Measurements from ENCODE around the gene ACER2. TPM values are rescaled to one million over a fixed set of nuclear protein-coding genes. Genes with fewer than 3 reads are reported as not detected.

The ACER2 gene
- total and polyA plus RNA-seq, 2 of the 4 experiments (the other 2 are of a cell fraction), result 0.84 to 1.6 TPM

GRCh38 chr9:19423163-19423562 is 14.4 kb downstream of the ACER2 start:
- no peaks in the 10 kb centered on the region for H3K36me3 ChIP-seq (ENCODE audit: control insufficient read depth, insufficient read depth, low read length)
- H3K14ac ChIP-seq (replicated peaks; ENCODE audit: low read depth, low read length), result no peak overlapping the region
- H3K18ac ChIP-seq (ENCODE audit: low read depth, low read length), result no peak overlapping the region
- intact Hi-C loops (cut with micrococcal nuclease) (no loop called here), in situ Hi-C loops (cut with MboI; ENCODE audit: low sequenced_read_pairs) (no loop called here), dilution Hi-C loops (cut with HindIII; ENCODE audit: low sequenced_read_pairs, unreplicated experiment) (no loop called here)
- H3K4me3 ChIP-seq (ENCODE audit: insufficient read depth, low read depth, low read length), result no peak overlapping the region
- no TSS peak for BruUV-seq (replicated peaks)
- H3K23ac ChIP-seq (ENCODE audit: low read depth, low read length), result no peak overlapping the region
- H3K79me1 ChIP-seq (ENCODE audit: low read depth in 1 of 2, low read length in 2 of 2), result no peaks in the 10 kb centered on the region; a peak in 1 of 4 replicates
- no peak overlapping the region for H3K56ac ChIP-seq (ENCODE audit: extremely low read depth, insufficient read depth, low read length)
- H2BK120ac ChIP-seq (ENCODE audit: low read depth, low read length), result no peak overlapping the region
- H4K5ac ChIP-seq (ENCODE audit: low read depth, low read length), result no peak overlapping the region
- DNase-seq, result no peak
- ChIA-PET POLR2A (ENCODE audit: unreplicated experiment) (no interaction called here), CTCF (no interaction called here)
- no peak overlapping the region for H3K4me2 ChIP-seq (ENCODE audit: low read depth, low read length)
- no peak overlapping the region for H4K91ac ChIP-seq (ENCODE audit: insufficient read depth, low read depth, low read length)
- H3K27me3 ChIP-seq (ENCODE audit: control insufficient read depth, insufficient read depth, low read length), result no peaks in the 10 kb centered on the region
- H2AK5ac ChIP-seq (ENCODE audit: low read depth, low read length), result no peak overlapping the region
- no CpG with 5 or more reads among the region's 3 CpGs for WGBS, 2 experiments (ENCODE audit: extremely low coverage in 2 of 2, insufficient read length in 1 of 2)
- H2AFZ ChIP-seq (replicated peaks; ENCODE audit: low read length, poor library complexity), result no peak overlapping the region
- H3K9me1 ChIP-seq (ENCODE audit: insufficient read depth, low read length), result no peaks in the 10 kb centered on the region
- no peak for TF ChIP-seq MAZ (IDR thresholded peaks at IDR 0.05; ENCODE audit: borderline replicate concordance, low read depth, low read length)
- TF ChIP-seq RAD21 (IDR thresholded peaks at IDR 0.05; ENCODE audit: low read length), result no peak
- no peak for TF ChIP-seq BHLHE40 (IDR thresholded peaks at IDR 0.05; ENCODE audit: low read depth, low read length)
- TF ChIP-seq POLR2A (IDR thresholded peaks at IDR 0.05; ENCODE audit: low read depth, low read length), result no peak
- no peak for TF ChIP-seq SMC3 (IDR thresholded peaks at IDR 0.05; ENCODE audit: low read depth, low read length)
- no peak for TF ChIP-seq RFX5 (IDR thresholded peaks at IDR 0.05; ENCODE audit: low read depth, low read length)
- no peak for TF ChIP-seq CHD1 (IDR thresholded peaks at IDR 0.05; ENCODE audit: low read depth, low read length)
- TF ChIP-seq CTCF (conservative IDR thresholded peaks at IDR 0.05; ENCODE audit: low read depth, low read length), result no peak
- no peak for TF ChIP-seq USF2 (IDR thresholded peaks at IDR 0.05; ENCODE audit: low read depth, low read length)
- no peak for TF ChIP-seq FOS (IDR thresholded peaks at IDR 0.05; ENCODE audit: low read depth, low read length)
- no peak for TF ChIP-seq CEBPB (IDR thresholded peaks at IDR 0.05; ENCODE audit: low read depth, low read length)
- TF ChIP-seq RCOR1 (IDR thresholded peaks at IDR 0.05; ENCODE audit: insufficient replicate concordance, low read length), result no peak
- no peak for TF ChIP-seq NFE2L2 (IDR thresholded peaks at IDR 0.05; ENCODE audit: low read depth, low read length)
- TF ChIP-seq MXI1 (IDR thresholded peaks at IDR 0.05; ENCODE audit: borderline replicate concordance, low read depth, low read length), result no peak
- no peak for TF ChIP-seq ELK1 (IDR thresholded peaks at IDR 0.05; ENCODE audit: borderline replicate concordance, low read depth, low read length)
- H3K4me1 ChIP-seq (ENCODE audit: control insufficient read depth, insufficient read depth, low read length), result no peaks in the 10 kb centered on the region; the same call in 1 of the 2 replicates
- H4K20me1 ChIP-seq (ENCODE audit: insufficient read depth, low read length), result no peaks in the 10 kb centered on the region
- H3K9me3 ChIP-seq (ENCODE audit: control insufficient read depth, insufficient read depth, low read length), result no peaks in the 10 kb centered on the region
- H4K8ac ChIP-seq (ENCODE audit: low read depth in 2 of 2, low read length in 2 of 2), result no peak overlapping the region
- no peak for ATAC-seq (ENCODE audit: low read depth)
- no peak overlapping the region for H2BK5ac ChIP-seq (ENCODE audit: low read depth, low read length, poor library complexity, severe bottlenecking)
- no peak overlapping the region for H2AK9ac ChIP-seq (replicated peaks; ENCODE audit: low read depth, low read length, poor library complexity)
- no peak overlapping the region for H2BK15ac ChIP-seq (ENCODE audit: low read depth, low read length)
- H2BK20ac ChIP-seq (ENCODE audit: low read depth, low read length), result no peak overlapping the region
- H3K9ac ChIP-seq (ENCODE audit: low read depth, low read length), result no peak overlapping the region
- no peak overlapping the region for H3K27ac ChIP-seq (ENCODE audit: insufficient read depth, low read length)
- H3K4ac ChIP-seq (ENCODE audit: low read depth, low read length), result no peak overlapping the region
